Peyer's patch (tissue), 4 donors: Measurements from ENCODE around the gene CAVIN4. TPM values are rescaled to one million over a fixed set of nuclear protein-coding genes. Genes with fewer than 3 reads are reported as not detected.

Experiments
- DNase-seq, 3 donors: peaks; one replicate each; pipeline ENCODE4 v3.0.0-alpha.2; 2017 to 2019
- H3K27ac ChIP-seq, 4 donors: fragments of 200-600 bp; sonication (generic); one replicate each; pipeline ENCODE4 v1.5.1; 2016 to 2019
- H3K27me3 ChIP-seq, 2 donors: fragments of 200-600 bp; sonication (generic); one replicate each; pipeline ENCODE4 v1.5.1; 2019
- H3K36me3 ChIP-seq, 3 donors: fragments of 200-600 bp; sonication (generic); one replicate each; pipeline ENCODE4 v1.5.1; 2016 to 2019
- H3K4me1 ChIP-seq, 4 donors: fragments of 200-600 bp; sonication (generic); one replicate each; pipeline ENCODE4 v1.5.1; 2016 to 2019
- H3K4me3 ChIP-seq, 4 donors: fragments of 200-600 bp; sonication (generic); 1 replicate in 3 of 4; 2 replicates in 1 of 4; pipeline ENCODE4 v1.5.1; 2016 to 2019; ENCODE audit warnings: mild to moderate bottlenecking in 1 of 4
- H3K9me3 ChIP-seq, 4 donors: fragments of 200-600 bp; sonication (generic); one replicate each; pipeline ENCODE4 v1.5.1; 2016 to 2019; ENCODE audit warnings: mild to moderate bottlenecking in 1 of 4
- CTCF ChIP-seq, 6 experiments: fragments of 450-650 bp in 4 of 6; fragments of 200-600 bp in 2 of 6; sonication (generic) in 1 of 6; IDR thresholded peaks; one replicate each; pipeline ENCODE4 v1.5.1; 2017 to 2019; ENCODE audit warnings: antibody characterized with exemption in 6 of 6, mild to moderate bottlenecking in 3 of 6, moderate library complexity in 1 of 6
- POLR2A ChIP-seq, 2 donors: fragments of 450-650 bp; IDR thresholded peaks; one replicate each; pipeline ENCODE4 v1.5.1; 2017; ENCODE audit warnings: antibody characterized with exemption in 2 of 2, mild to moderate bottlenecking in 2 of 2, moderate library complexity in 2 of 2
- total RNA-seq, 4 donors: library from RNA; depleted of rRNA; stranded (reverse); fragments of >200 nt; gene quantifications; one replicate each; pipeline ENCODE4 v1.1.0, GENCODE V29; 2016

CAVIN4 gene
- total RNA-seq, 4 donors from 2014 or later = not detected

- no peak for DNase-seq
- TF ChIP-seq POLR2A (IDR thresholded peaks at IDR 0.05) (no peak), CTCF (IDR thresholded peaks at IDR 0.05) (no peak)
- Histone ChIP-seq H3K27me3 (no peaks in the 10 kb centered on the region), H3K27ac (no peak overlapping the region), H3K9me3 (no peaks in the 10 kb centered on the region), H3K4me1 (no peaks in the 10 kb centered on the region), H3K4me3 (no peak overlapping the region), H3K36me3 (no peaks in the 10 kb centered on the region)
These were observed 12.6 kb downstream of the CAVIN4 start for GRCh38 chr9:100590481-100590880.

- Histone ChIP-seq H3K4me3 (no peak overlapping the region), H3K27me3 (no peaks in the 10 kb centered on the region), H3K27ac (no peak overlapping the region), H3K4me1 (no peaks in the 10 kb centered on the region), H3K36me3 (no peaks in the 10 kb centered on the region), H3K9me3 (no peaks in the 10 kb centered on the region)
- DNase-seq = no peak
- TF ChIP-seq CTCF (IDR thresholded peaks at IDR 0.05) = no peak
- no peak for TF ChIP-seq POLR2A (IDR thresholded peaks at IDR 0.05)
These were observed 13.3 kb downstream of the CAVIN4 start for GRCh38 chr9:100591139-100591538.

- no peak for DNase-seq
- H3K27me3 ChIP-seq = no peaks in the 10 kb centered on the region
- no peaks in the 10 kb centered on the region for H3K9me3 ChIP-seq
- no peaks in the 10 kb centered on the region for H3K36me3 ChIP-seq
- H3K4me1 ChIP-seq = no peaks in the 10 kb centered on the region
- no peak for TF ChIP-seq POLR2A (IDR thresholded peaks at IDR 0.05)
- TF ChIP-seq CTCF (IDR thresholded peaks at IDR 0.05) = no peak
- H3K4me3 ChIP-seq = no peak overlapping the region
- H3K27ac ChIP-seq = no peak overlapping the region
These were observed 13.9 kb downstream of the CAVIN4 start for GRCh38 chr9:100591639-100592412.

GRCh38 chr9:100595391-100596199 is 17.7 kb downstream of the CAVIN4 start:
- Histone ChIP-seq H3K27ac (no peak overlapping the region), H3K27me3 (no peaks in the 10 kb centered on the region), H3K36me3 (no peaks in the 10 kb centered on the region), H3K4me1 (peaks cover 0 to 12% (median 0%) of the 10 kb centered on the region in 4 donors), H3K9me3 (no peaks in the 10 kb centered on the region), H3K4me3 (no peak overlapping the region)
- peak in 1 of 3 donors; percentile 50 for DNase-seq
- TF ChIP-seq POLR2A (IDR thresholded peaks at IDR 0.05) = no peak
- peak; percentile 33 to 82 (median 76) for TF ChIP-seq CTCF (IDR thresholded peaks at IDR 0.05)

- TF ChIP-seq POLR2A (IDR thresholded peaks at IDR 0.05) = no peak
- no peak for TF ChIP-seq CTCF (IDR thresholded peaks at IDR 0.05)
- no peaks in the 10 kb centered on the region for H3K36me3 ChIP-seq
- no peaks in the 10 kb centered on the region for H3K27me3 ChIP-seq
- H3K9me3 ChIP-seq = no peaks in the 10 kb centered on the region
- no peak for DNase-seq
- no peak overlapping the region for H3K27ac ChIP-seq
- H3K4me3 ChIP-seq = no peak overlapping the region
- H3K4me1 ChIP-seq = peaks cover 0 to 12% (median 0%) of the 10 kb centered on the region in 4 donors
These were observed 19.4 kb downstream of the CAVIN4 start for GRCh38 chr9:100597236-100597635.
